HFFc6 (cell line): Measurements from ENCODE around the gene IST1. TPM values are rescaled to one million over a fixed set of nuclear protein-coding genes. Genes with fewer than 3 reads are reported as not detected.
A peak's percentile ranks its signal among the peaks of the same experiment; 100 is the strongest.

ENCODE experiments used
- DNase-seq: peaks from one replicate; pipeline ENCODE4 v3.0.0-alpha.2; 2018
- H3K27ac Mint-ChIP-seq: 2 replicates; pipeline ENCODE4 v1.8.0; 2020; ENCODE audit warnings: mild to moderate bottlenecking, mixed read lengths
- H3K27me3 Mint-ChIP-seq: 2 replicates; pipeline ENCODE4 v1.8.0; 2021; ENCODE audit warnings: mild to moderate bottlenecking, moderate library complexity, mixed read lengths; ENCODE audit not compliant: insufficient read depth
- H3K36me3 Mint-ChIP-seq: 2 replicates; pipeline ENCODE4 v1.8.0; 2021; ENCODE audit warnings: low read depth, mixed read lengths
- H3K4me1 Mint-ChIP-seq: 2 replicates; pipeline ENCODE4 v1.8.0; 2020; ENCODE audit warnings: low read depth, mixed read lengths
- H3K4me3 Mint-ChIP-seq: 2 replicates; pipeline ENCODE4 v1.8.0; 2020; ENCODE audit warnings: mild to moderate bottlenecking, moderate library complexity, mixed read lengths
- H3K9me3 Mint-ChIP-seq: 2 replicates; pipeline ENCODE4 v1.8.0; 2020; ENCODE audit warnings: mild to moderate bottlenecking, mixed read lengths
- CTCF ChIP-seq: fragments of 200-600 bp; sonication (generic); IDR thresholded peaks from 2 replicates; pipeline ENCODE4 v1.5.0; 2021; ENCODE audit warnings: antibody characterized with exemption, mild to moderate bottlenecking
- total RNA-seq, 6 experiments: library from RNA; stranded (reverse); fragmentation: NEBNext Ultra II Directional; extraction: Animal tissue kit (Norgen Biotek cat#: 25700); gene quantifications; 2 replicates in 1 of 6; 3 replicates in 5 of 6; pipeline ENCODE4 v1.2.3, GENCODE V29; 2021

The IST1 gene
- total RNA-seq, 6 experiments from 2014 or later = 113 to 136 (median 125) TPM

DNA sequence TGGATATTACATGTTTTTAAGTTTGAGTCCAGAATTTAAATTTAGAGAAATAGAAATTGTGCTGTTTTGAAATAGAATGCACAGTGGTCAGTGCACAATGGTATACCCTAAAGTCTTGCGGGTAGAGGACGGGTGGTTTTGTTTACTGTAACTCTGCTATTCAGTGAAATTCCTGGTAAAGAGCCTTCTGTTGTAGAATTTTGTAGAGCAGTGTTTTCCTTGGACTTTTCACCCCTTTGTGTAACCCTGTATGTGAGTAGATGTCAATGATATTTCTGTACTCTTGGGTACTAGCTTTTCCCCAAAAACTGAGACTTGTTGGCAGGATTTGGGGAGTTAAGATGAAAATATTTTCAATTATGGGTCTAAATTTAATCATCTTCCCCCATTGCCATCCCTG lies 19.5 kb downstream of the IST1 start:
- peak overlapping the region; percentile 52 for H3K27ac Mint-ChIP-seq
- H3K36me3 Mint-ChIP-seq = peaks cover 59% of the 10 kb centered on the region

GRCh38 chr16:71915350-71915749 lies 20.0 kb downstream of the IST1 start:
- DNase-seq = no peak
- Mint-ChIP-seq H3K4me3 (no peak overlapping the region), H3K36me3 (peaks cover 60% of the 10 kb centered on the region)

More for the DNA sequence above, 19.5 kb downstream of the IST1 start:
- Mint-ChIP-seq H3K27me3 (no peaks in the 10 kb centered on the region), H3K9me3 (peaks cover 8% of the 10 kb centered on the region), H3K4me1 (peaks cover 52% of the 10 kb centered on the region), H3K4me3 (no peak overlapping the region)
- no peak for DNase-seq
- no peak for TF ChIP-seq CTCF

DNA sequence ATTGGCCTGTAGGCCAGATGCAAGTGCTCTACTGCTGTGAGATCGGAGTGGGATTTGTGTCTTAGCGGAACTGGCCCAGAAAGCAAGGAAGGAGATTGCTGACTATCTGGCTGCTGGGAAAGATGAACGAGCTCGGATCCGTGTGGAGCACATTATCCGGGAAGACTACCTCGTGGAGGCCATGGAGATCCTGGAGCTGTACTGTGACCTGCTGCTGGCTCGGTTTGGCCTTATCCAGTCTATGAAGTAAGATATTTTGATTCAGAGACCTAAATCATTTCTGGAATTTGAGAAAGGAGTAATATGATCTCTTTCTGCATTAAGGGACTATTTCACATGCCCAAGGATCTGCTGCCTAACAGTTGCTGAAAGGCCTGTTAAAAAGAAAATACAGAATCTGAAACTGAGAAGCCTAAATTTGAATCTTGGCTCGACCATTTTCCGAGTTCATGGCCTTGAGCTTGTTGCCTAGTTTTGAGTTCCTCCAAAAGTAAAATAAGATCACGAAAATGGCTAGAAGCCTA lies 21.1 kb downstream of the IST1 start:
- Mint-ChIP-seq H3K27ac (peak overlapping the region; percentile 57; the same call in 1 of the 2 replicates), H3K27me3 (no peaks in the 10 kb centered on the region; the same call in 1 of the 2 replicates), H3K4me3 (peak overlapping the region; percentile 13; the same call in 1 of the 2 replicates), H3K9me3 (peaks cover 8% of the 10 kb centered on the region), H3K4me1 (peaks cover 52% of the 10 kb centered on the region), H3K36me3 (peaks cover 69% of the 10 kb centered on the region)
- DNase-seq = no peak
- TF ChIP-seq CTCF = no peak

More at GRCh38 chr16:71915350-71915749, 20.0 kb downstream of the IST1 start:
- Mint-ChIP-seq H3K27me3 (no peaks in the 10 kb centered on the region; the same call in 1 of the 2 replicates), H3K4me1 (peaks cover 52% of the 10 kb centered on the region), H3K27ac (peak overlapping the region; percentile 52), H3K9me3 (peaks cover 8% of the 10 kb centered on the region)
- no peak for TF ChIP-seq CTCF

DNA sequence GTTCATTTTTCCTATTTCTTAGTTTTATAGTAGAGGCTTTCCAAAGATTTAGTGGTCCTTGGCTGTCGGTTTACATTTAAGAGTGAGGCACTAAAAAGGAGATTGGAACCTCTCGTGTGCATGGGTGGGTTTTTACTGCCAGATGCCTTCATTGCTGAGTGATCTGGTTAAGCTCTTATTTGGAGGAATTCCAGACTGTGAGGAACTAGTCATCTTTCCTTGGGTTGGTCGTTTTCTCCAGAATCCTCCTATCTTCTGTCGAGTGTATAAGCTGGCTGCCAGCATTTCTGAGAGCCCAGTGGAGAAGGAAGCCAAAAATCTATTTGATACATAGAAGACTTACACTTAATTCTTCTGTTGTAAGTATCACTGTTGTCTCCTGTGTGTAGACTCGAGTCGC lies 22.6 kb downstream of the IST1 start:
- H3K27me3 Mint-ChIP-seq = no peaks in the 10 kb centered on the region; the same call in 1 of the 2 replicates
- H3K27ac Mint-ChIP-seq = peak overlapping the region; percentile 86
- peak overlapping the region; percentile 56; the same call in 1 of the 2 replicates for H3K4me3 Mint-ChIP-seq
- peak; percentile 85 for DNase-seq
- no peak for TF ChIP-seq CTCF
- H3K9me3 Mint-ChIP-seq = peaks cover 8% of the 10 kb centered on the region
- H3K36me3 Mint-ChIP-seq = peaks cover 72% of the 10 kb centered on the region
- H3K4me1 Mint-ChIP-seq = peaks cover 56% of the 10 kb centered on the region

- H3K27me3 Mint-ChIP-seq = no peaks in the 10 kb centered on the region; the same call in 1 of the 2 replicates
- H3K27ac Mint-ChIP-seq = no peak overlapping the region
- H3K9me3 Mint-ChIP-seq = peaks cover 8% of the 10 kb centered on the region
- H3K4me3 Mint-ChIP-seq = peak overlapping the region; percentile 22; the same call in 1 of the 2 replicates
- peaks cover 81% of the 10 kb centered on the region for H3K36me3 Mint-ChIP-seq
- no peak for TF ChIP-seq CTCF
- peaks cover 67% of the 10 kb centered on the region for H3K4me1 Mint-ChIP-seq
- DNase-seq = no peak
Measured at GRCh38 chr16:71919035-71919434, 23.7 kb downstream of the IST1 start.
